Loucy (cell line): Measurements from ENCODE around the gene KRT35.

ENCODE experiments used
- H2AFZ ChIP-seq: fragments of 200-600 bp; sonication (generic); 2 replicates; pipeline ENCODE4 v1.6.0; 2016; ENCODE audit warnings: antibody characterized with exemption, mild to moderate bottlenecking, low read length, moderate library complexity
- H3F3A ChIP-seq: fragments of 200-600 bp; 2 replicates; pipeline ENCODE4 v1.6.0; 2016; ENCODE audit warnings: antibody characterized with exemption, low read depth, mild to moderate bottlenecking
- H3K27me3 ChIP-seq: fragments of 200-600 bp; sonication (generic); 2 replicates; pipeline ENCODE4 v1.6.1; 2014; ENCODE audit warnings: low read length, mild to moderate bottlenecking; ENCODE audit not compliant: insufficient read depth, poor library complexity, severe bottlenecking
- H3K36me3 ChIP-seq: fragments of 200-600 bp; sonication (generic); 2 replicates; pipeline ENCODE4 v1.6.1; 2016; ENCODE audit warnings: low read length; ENCODE audit not compliant: insufficient read depth
- H3K4me1 ChIP-seq: fragments of 200-600 bp; sonication (generic); 2 replicates; pipeline ENCODE4 v1.5.1; 2014; ENCODE audit warnings: low read length, mild to moderate bottlenecking; ENCODE audit not compliant: insufficient read depth, poor library complexity, severe bottlenecking
- H3K4me2 ChIP-seq: fragments of 200-600 bp; sonication (generic); 2 replicates; pipeline ENCODE4 v1.6.0; 2014; ENCODE audit warnings: antibody characterized with exemption, low read length, low read depth, mild to moderate bottlenecking; ENCODE audit not compliant: poor library complexity, severe bottlenecking
- H3K4me3 ChIP-seq: fragments of 200-600 bp; sonication (generic); 2 replicates; pipeline ENCODE4 v1.5.1; 2014; ENCODE audit warnings: low read length, mild to moderate bottlenecking, mixed read lengths; ENCODE audit not compliant: poor library complexity, severe bottlenecking
- H3K79me2 ChIP-seq: fragments of 200-600 bp; sonication (generic); 2 replicates; pipeline ENCODE4 v1.6.1; 2014; ENCODE audit warnings: low read length; ENCODE audit not compliant: insufficient read depth
- H3K9ac ChIP-seq: fragments of 200-600 bp; sonication (generic); 2 replicates; pipeline ENCODE4 v1.6.0; 2014; ENCODE audit warnings: mild to moderate bottlenecking, low read depth, low read length, moderate library complexity; ENCODE audit not compliant: poor library complexity, severe bottlenecking
- H3K9me2 ChIP-seq: fragments of 200-600 bp; sonication (generic); replicated peaks from 2 replicates; pipeline ENCODE4 v1.6.1; 2016; ENCODE audit warnings: low read depth, low read length, mixed read lengths
- H3K9me3 ChIP-seq: fragments of 200-600 bp; sonication (generic); 2 replicates; pipeline ENCODE4 v1.6.1; 2014; ENCODE audit warnings: mild to moderate bottlenecking, antibody characterized with exemption, low read length, low read depth; ENCODE audit not compliant: insufficient read depth
- H4K20me1 ChIP-seq: fragments of 200-600 bp; sonication (generic); 2 replicates; pipeline ENCODE4 v1.6.0; 2014; ENCODE audit warnings: antibody characterized with exemption, low read length, mild to moderate bottlenecking; ENCODE audit not compliant: insufficient read depth, poor library complexity, severe bottlenecking
- CTCF ChIP-seq: fragments of 200-600 bp; sonication (generic); conservative IDR thresholded peaks from 2 replicates; pipeline ENCODE4 v1.5.1; 2014; ENCODE audit warnings: mild to moderate bottlenecking, antibody characterized with exemption, low read length
- EZH2phosphoT487 ChIP-seq: fragments of 200-600 bp; IDR thresholded peaks from 2 replicates; pipeline ENCODE4 v1.6.1; 2018; ENCODE audit warnings: antibody characterized with exemption, mild to moderate bottlenecking, moderate library complexity, borderline replicate concordance

The KRT35 gene

GRCh38 chr17:41507315-41507880, 26.4 kb upstream of the KRT35 start:
- no peaks in the 10 kb centered on the region for H3K36me3 ChIP-seq
- H3K4me2 ChIP-seq, result no peak overlapping the region
- TF ChIP-seq CTCF, result no peak
- no peak for TF ChIP-seq EZH2phosphoT487
- no peak overlapping the region for H3K4me3 ChIP-seq
- no peaks in the 10 kb centered on the region for H3F3A ChIP-seq
- H4K20me1 ChIP-seq, result no peaks in the 10 kb centered on the region
- H3K9me3 ChIP-seq, result no peaks in the 10 kb centered on the region
- H3K4me1 ChIP-seq, result no peaks in the 10 kb centered on the region
- H2AFZ ChIP-seq, result no peak overlapping the region
- H3K27me3 ChIP-seq, result no peaks in the 10 kb centered on the region
- no peaks in the 10 kb centered on the region for H3K79me2 ChIP-seq
- no peaks in the 10 kb centered on the region for H3K9me2 ChIP-seq
- H3K9ac ChIP-seq, result no peak overlapping the region

- TF ChIP-seq EZH2phosphoT487 (no peak), CTCF (no peak)
- Histone ChIP-seq H2AFZ (no peak overlapping the region), H3K9me3 (no peaks in the 10 kb centered on the region), H3K27me3 (no peaks in the 10 kb centered on the region), H3K4me3 (no peak overlapping the region), H3K4me2 (no peak overlapping the region), H3K9me2 (no peaks in the 10 kb centered on the region), H3K36me3 (no peaks in the 10 kb centered on the region), H3F3A (no peaks in the 10 kb centered on the region), H3K79me2 (no peaks in the 10 kb centered on the region), H4K20me1 (no peaks in the 10 kb centered on the region), H3K9ac (no peak overlapping the region), H3K4me1 (no peaks in the 10 kb centered on the region)
These were observed 25.1 kb upstream of the KRT35 start for GRCh38 chr17:41505809-41506767.

DNA sequence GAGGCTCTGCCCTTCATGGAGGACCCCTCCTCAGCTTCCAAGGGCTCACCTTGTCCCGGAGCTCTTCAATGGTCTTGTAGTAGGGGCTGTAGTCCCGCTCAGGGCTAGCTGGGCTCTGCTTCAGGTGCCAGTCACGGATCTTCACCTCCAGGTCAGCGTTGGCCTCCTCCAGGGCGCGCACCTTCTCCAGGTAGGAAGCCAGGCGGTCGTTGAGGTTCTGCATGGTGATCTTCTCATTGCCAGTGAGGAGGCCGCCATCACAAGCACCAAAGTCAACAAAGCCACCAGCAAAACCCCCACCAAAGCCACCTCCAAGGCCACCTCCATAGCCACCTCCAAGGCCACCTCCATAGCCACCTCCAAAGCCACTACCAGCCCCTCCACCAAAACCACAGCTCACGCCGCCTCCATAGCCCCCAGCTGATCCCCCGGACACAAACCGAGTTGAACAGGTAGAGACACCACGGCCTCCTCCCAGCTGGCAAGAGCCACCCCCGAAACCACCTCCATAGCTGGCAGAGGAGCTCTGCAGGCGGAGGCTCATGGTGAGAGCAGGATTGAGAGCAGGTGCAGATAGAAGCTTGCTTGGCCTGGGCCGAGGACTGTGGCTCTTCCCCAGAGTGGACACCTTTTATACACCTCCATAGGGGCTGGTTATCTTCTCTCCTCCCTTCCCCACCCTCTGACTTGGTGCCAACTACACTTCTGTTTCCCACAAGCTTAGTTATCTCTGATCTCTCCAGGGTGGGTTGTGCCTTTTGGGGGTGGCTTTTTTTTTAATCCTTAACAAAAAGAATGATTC, 24.3 kb upstream of the KRT35 start, which contains the start of gene KRT13:
KRT13 (minus strand) TSS at position 606 of the 802 bp plus-strand sequence; CDS start at position 544, 62 bp downstream.
- Histone ChIP-seq H3F3A (no peaks in the 10 kb centered on the region), H3K4me3 (no peak within 1 kb of the TSS), H4K20me1 (no peaks in the 10 kb centered on the region), H3K4me2 (no peak within 1 kb of the TSS), H3K4me1 (no peaks in the 10 kb centered on the region), H3K79me2 (no peaks in the 10 kb centered on the region), H3K9me3 (no peaks in the 10 kb centered on the region), H3K27me3 (no peaks in the 10 kb centered on the region), H3K36me3 (no peaks in the 10 kb centered on the region), H3K9ac (no peak within 1 kb of the TSS), H3K9me2 (no peaks in the 10 kb centered on the region), H2AFZ (no peak within 1 kb of the TSS)
- TF ChIP-seq CTCF (no peak), EZH2phosphoT487 (no peak)
